Middle frontal gyrus (tissue), 1 donor: ENCODE measurements around the gene OR10AD1.
A peak's percentile ranks its signal among the peaks of the same experiment; 100 is the strongest.

Source experiments
- DNase-seq: peaks from one replicate; pipeline ENCODE4 v3.0.0-alpha.2; 2015; ENCODE audit warnings: low spot score; ENCODE audit errors: extremely low spot score

The OR10AD1 gene

GRCh38 chr12:48192861-48193260 is 10.2 kb downstream of the OR10AD1 start:
- no peak for DNase-seq

- no peak for DNase-seq
These were observed 12.0 kb downstream of the OR10AD1 start for GRCh38 chr12:48191096-48191495.

- DNase-seq, result peak; percentile 71
These were observed 13.6 kb downstream of the OR10AD1 start for GRCh38 chr12:48189331-48190125.

GRCh38 chr12:48187916-48188695 is 15.0 kb downstream of the OR10AD1 start:
- DNase-seq, result no peak

GRCh38 chr12:48185181-48185919 is 17.7 kb downstream of the OR10AD1 start:
- DNase-seq, result no peak

GRCh38 chr12:48184549-48184922 is 18.6 kb downstream of the OR10AD1 start:
- DNase-seq, result no peak

- no peak for DNase-seq
These were observed 19.1 kb downstream of the OR10AD1 start for GRCh38 chr12:48183876-48184548.

GRCh38 chr12:48183091-48183875 is 19.8 kb downstream of the OR10AD1 start, which contains the start of gene CCDC184:
CCDC184 (plus strand) TSS chr12:48183644; CDS start chr12:48184123, 479 bp downstream.
- DNase-seq, result peak; percentile 84

- DNase-seq, result no peak
These were observed 20.5 kb downstream of the OR10AD1 start for GRCh38 chr12:48182631-48183030.

- no peak for DNase-seq
These were observed 22.1 kb downstream of the OR10AD1 start for GRCh38 chr12:48180857-48181495.

- no peak for DNase-seq
These were observed 22.7 kb downstream of the OR10AD1 start for GRCh38 chr12:48180424-48180823.

- DNase-seq, result no peak
These were observed 23.6 kb downstream of the OR10AD1 start for GRCh38 chr12:48179466-48179865.

GRCh38 chr12:48177982-48178381 is 25.1 kb downstream of the OR10AD1 start:
- DNase-seq, result no peak

GRCh38 chr12:48176417-48176751 is 26.7 kb downstream of the OR10AD1 start:
- no peak for DNase-seq

- DNase-seq, result no peak
These were observed 27.3 kb downstream of the OR10AD1 start for GRCh38 chr12:48175613-48176416.

GRCh38 chr12:48169011-48169410 is 34.1 kb downstream of the OR10AD1 start:
- DNase-seq, result no peak

- no peak for DNase-seq
These were observed 37.8 kb downstream of the OR10AD1 start for GRCh38 chr12:48165089-48165981.

GRCh38 chr12:48164451-48164850 is 38.6 kb downstream of the OR10AD1 start:
- DNase-seq, result no peak
